Left renal cortex interstitium (tissue), 4 donors: ENCODE data around the gene PNKD. TPM values are rescaled to one million over a fixed set of nuclear protein-coding genes. Genes with fewer than 3 reads are reported as not detected.

Experiments
- DNase-seq, 4 donors: peaks; one replicate each; pipeline ENCODE4 v3.0.0-alpha.2; 2013; ENCODE audit warnings: low read depth in 4 of 4, low spot score in 2 of 4, missing footprints in 1 of 4
- polyA plus RNA-seq, 4 donors: library from polyadenylated mRNA; unstranded; fragments of 120-200 nt; gene quantifications; one replicate each; pipeline ENCODE4 v1.2.1, GENCODE V29; 2013; ENCODE audit not compliant: insufficient read length in 4 of 4

Gene PNKD
- polyA plus RNA-seq, 4 donors: 102 to 133 (median 119) TPM

GRCh38 chr2:218332920-218333645, 62.8 kb downstream of the PNKD start:
- no peak for DNase-seq

- no peak for DNase-seq
Measured at GRCh38 chr2:218334531-218334930, 64.2 kb downstream of the PNKD start.

- no peak for DNase-seq
Measured at GRCh38 chr2:218340656-218341055, 70.3 kb downstream of the PNKD start.

- DNase-seq: no peak
Measured at GRCh38 chr2:218341381-218341780, 71.1 kb downstream of the PNKD start.

GRCh38 chr2:218342837-218343236, 72.5 kb downstream of the PNKD start:
- no peak for DNase-seq

- DNase-seq: no peak
Measured at GRCh38 chr2:218343591-218343990, 73.3 kb downstream of the PNKD start.

GRCh38 chr2:218344090-218344754, 73.9 kb downstream of the PNKD start:
- DNase-seq: no peak

- no peak for DNase-seq
Measured at GRCh38 chr2:218344755-218345417, 74.6 kb downstream of the PNKD start.

GRCh38 chr2:218345491-218346236, 75.3 kb downstream of the PNKD start:
- no peak for DNase-seq

GRCh38 chr2:218347172-218347571, 76.9 kb downstream of the PNKD start:
- no peak for DNase-seq

GRCh38 chr2:218354045-218354444, 83.7 kb downstream of the PNKD start:
- no peak for DNase-seq

GRCh38 chr2:218354850-218355443, 84.6 kb downstream of the PNKD start:
- no peak for DNase-seq

- DNase-seq: no peak
Measured at GRCh38 chr2:218357236-218358177, 87.2 kb downstream of the PNKD start.

GRCh38 chr2:218360453-218360852, 90.1 kb downstream of the PNKD start:
- DNase-seq: no peak

- DNase-seq: no peak
Measured at GRCh38 chr2:218362606-218363005, 92.3 kb downstream of the PNKD start.

- no peak for DNase-seq
Measured at GRCh38 chr2:218363736-218364135, 93.4 kb downstream of the PNKD start.

- no peak for DNase-seq
Measured at GRCh38 chr2:218364196-218364595, 93.9 kb downstream of the PNKD start.

GRCh38 chr2:218366621-218367414, 96.5 kb downstream of the PNKD start:
- no peak for DNase-seq
